SK-N-SH treated with all-trans-retinoic acid at 6 μM for 48 hours (cell line): ENCODE results near the gene EEA1.

Source experiments
- ATAC-seq: fragments of 200-7000 bp; cut with Tn5 transposase; 3 replicates; pipeline ENCODE4 v1.9.1; 2020; ENCODE audit warnings: mild to moderate bottlenecking, moderate library complexity
- ARNTL ChIP-seq: fragments of 450-650 bp; formaldehyde crosslinking; IDR thresholded peaks from 2 replicates; pipeline ENCODE4 v1.5.0; 2020; ENCODE audit warnings: low read depth, mild to moderate bottlenecking, moderate library complexity, borderline replicate concordance
- BACH2 ChIP-seq: fragments of 250-450 bp; sonication (Bioruptor Pico); IDR thresholded peaks from 2 replicates; pipeline ENCODE4 v1.9.0; 2021; ENCODE audit warnings: mild to moderate bottlenecking, borderline replicate concordance
- CSDC2 ChIP-seq: fragments of 250-450 bp; sonication (Bioruptor Pico); IDR thresholded peaks from 2 replicates; pipeline ENCODE4 v1.5.0; 2020; ENCODE audit warnings: mild to moderate bottlenecking, moderate library complexity
- ESRRG ChIP-seq: fragments of 250-450 bp; sonication (Bioruptor Pico); IDR thresholded peaks from 2 replicates; pipeline ENCODE4 v1.6.1; 2021; ENCODE audit warnings: mild to moderate bottlenecking
- GLIS3 ChIP-seq: fragments of 250-450 bp; sonication (Bioruptor Pico); IDR thresholded peaks from 2 replicates; pipeline ENCODE4 v1.5.0; 2020; ENCODE audit warnings: mild to moderate bottlenecking, moderate library complexity
- OSR1 ChIP-seq: fragments of 250-450 bp; sonication (Bioruptor Pico); IDR thresholded peaks from 2 replicates; pipeline ENCODE4 v1.8.0; 2022; ENCODE audit warnings: moderate library complexity, mild to moderate bottlenecking, inconsistent platforms
- PPARA ChIP-seq: fragments of 250-450 bp; sonication (Bioruptor Pico); IDR thresholded peaks from 2 replicates; pipeline ENCODE4 v1.5.0; 2020; ENCODE audit warnings: mild to moderate bottlenecking, borderline replicate concordance
- SNAI2 ChIP-seq: fragments of 250-450 bp; sonication (Bioruptor Pico); IDR thresholded peaks from 2 replicates; pipeline ENCODE4 v1.5.0; 2020; ENCODE audit warnings: mild to moderate bottlenecking, moderate library complexity
- TCF4 ChIP-seq: fragments of 250-450 bp; sonication (Bioruptor Pico); IDR thresholded peaks from 2 replicates; pipeline ENCODE4 v1.8.0; 2021; ENCODE audit warnings: mild to moderate bottlenecking, moderate library complexity, borderline replicate concordance
- TOX ChIP-seq: fragments of 250-450 bp; sonication (Bioruptor Pico); IDR thresholded peaks from 2 replicates; pipeline ENCODE4 v1.8.0; 2021; ENCODE audit warnings: mild to moderate bottlenecking, moderate library complexity, borderline replicate concordance
- ZC3H10 ChIP-seq: fragments of 250-450 bp; sonication (Bioruptor Pico); IDR thresholded peaks from 2 replicates; pipeline ENCODE4 v1.5.1; 2021; ENCODE audit warnings: mild to moderate bottlenecking, moderate library complexity
- ZFP3 ChIP-seq: fragments of 250-450 bp; sonication (Bioruptor Pico); IDR thresholded peaks from 2 replicates; pipeline ENCODE4 v1.5.0; 2020; ENCODE audit warnings: mild to moderate bottlenecking, moderate library complexity
- ZNF70 ChIP-seq: fragments of 450-650 bp; formaldehyde crosslinking; IDR thresholded peaks from 2 replicates; pipeline ENCODE4 v1.5.0; 2020; ENCODE audit warnings: mild to moderate bottlenecking, moderate library complexity
- TF ChIP-seq, protein P1 (sequence below): fragments of 250-450 bp; sonication (Bioruptor Pico); IDR thresholded peaks from 2 replicates; pipeline ENCODE4 v1.8.0; 2021; ENCODE audit warnings: low read depth, mild to moderate bottlenecking, moderate library complexity, borderline replicate concordance
- TF ChIP-seq, protein P2 (sequence below): fragments of 250-450 bp; sonication (Bioruptor Pico); IDR thresholded peaks from 2 replicates; pipeline ENCODE4 v1.8.0; 2020; ENCODE audit warnings: mild to moderate bottlenecking, moderate library complexity, borderline replicate concordance
- TF ChIP-seq, protein P3 (sequence below): fragments of 250-450 bp; sonication (Bioruptor Pico); IDR thresholded peaks from 2 replicates; pipeline ENCODE4 v1.5.0; 2020; ENCODE audit warnings: mild to moderate bottlenecking, moderate library complexity
- TF ChIP-seq, protein P4 (sequence below): fragments of 250-450 bp; sonication (Bioruptor Pico); IDR thresholded peaks from 2 replicates; pipeline ENCODE4 v1.5.1; 2020; ENCODE audit warnings: low read depth, mild to moderate bottlenecking, moderate library complexity

EEA1 gene

DNA sequence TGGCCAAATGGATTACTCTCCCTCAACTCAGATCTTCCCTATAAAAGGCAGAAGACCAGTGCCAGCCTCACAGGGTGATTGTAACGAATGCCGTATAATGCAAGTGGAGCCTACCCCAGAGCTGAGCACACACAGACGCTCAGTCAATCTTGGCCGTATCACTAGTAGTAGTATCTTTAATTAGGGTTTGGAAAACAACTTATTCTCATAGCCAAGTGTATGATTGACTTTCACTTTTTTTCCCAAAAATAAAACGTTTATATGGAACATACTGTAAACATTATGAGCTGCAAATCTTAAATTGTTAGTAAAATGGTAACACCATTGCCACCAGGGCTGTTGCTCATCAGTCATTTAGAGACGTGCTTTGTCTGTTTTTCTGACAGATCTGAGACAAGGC, 195.9 kb downstream of the EEA1 start:
- ATAC-seq = no peak
- TF ChIP-seq, protein P1, sequence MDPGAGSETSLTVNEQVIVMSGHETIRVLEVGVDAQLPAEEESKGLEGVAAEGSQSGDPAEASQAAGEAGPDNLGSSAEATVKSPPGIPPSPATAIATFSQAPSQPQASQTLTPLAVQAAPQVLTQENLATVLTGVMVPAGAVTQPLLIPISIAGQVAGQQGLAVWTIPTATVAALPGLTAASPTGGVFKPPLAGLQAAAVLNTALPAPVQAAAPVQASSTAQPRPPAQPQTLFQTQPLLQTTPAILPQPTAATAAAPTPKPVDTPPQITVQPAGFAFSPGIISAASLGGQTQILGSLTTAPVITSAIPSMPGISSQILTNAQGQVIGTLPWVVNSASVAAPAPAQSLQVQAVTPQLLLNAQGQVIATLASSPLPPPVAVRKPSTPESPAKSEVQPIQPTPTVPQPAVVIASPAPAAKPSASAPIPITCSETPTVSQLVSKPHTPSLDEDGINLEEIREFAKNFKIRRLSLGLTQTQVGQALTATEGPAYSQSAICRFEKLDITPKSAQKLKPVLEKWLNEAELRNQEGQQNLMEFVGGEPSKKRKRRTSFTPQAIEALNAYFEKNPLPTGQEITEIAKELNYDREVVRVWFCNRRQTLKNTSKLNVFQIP (CRISPR knock-in tag) = no peak
- TF ChIP-seq BACH2 (CRISPR knock-in tag) (no peak), TCF4 (CRISPR knock-in tag) (no peak), OSR1 (CRISPR knock-in tag) (no peak), GLIS3 (no peak)
- TF ChIP-seq, protein P2, sequence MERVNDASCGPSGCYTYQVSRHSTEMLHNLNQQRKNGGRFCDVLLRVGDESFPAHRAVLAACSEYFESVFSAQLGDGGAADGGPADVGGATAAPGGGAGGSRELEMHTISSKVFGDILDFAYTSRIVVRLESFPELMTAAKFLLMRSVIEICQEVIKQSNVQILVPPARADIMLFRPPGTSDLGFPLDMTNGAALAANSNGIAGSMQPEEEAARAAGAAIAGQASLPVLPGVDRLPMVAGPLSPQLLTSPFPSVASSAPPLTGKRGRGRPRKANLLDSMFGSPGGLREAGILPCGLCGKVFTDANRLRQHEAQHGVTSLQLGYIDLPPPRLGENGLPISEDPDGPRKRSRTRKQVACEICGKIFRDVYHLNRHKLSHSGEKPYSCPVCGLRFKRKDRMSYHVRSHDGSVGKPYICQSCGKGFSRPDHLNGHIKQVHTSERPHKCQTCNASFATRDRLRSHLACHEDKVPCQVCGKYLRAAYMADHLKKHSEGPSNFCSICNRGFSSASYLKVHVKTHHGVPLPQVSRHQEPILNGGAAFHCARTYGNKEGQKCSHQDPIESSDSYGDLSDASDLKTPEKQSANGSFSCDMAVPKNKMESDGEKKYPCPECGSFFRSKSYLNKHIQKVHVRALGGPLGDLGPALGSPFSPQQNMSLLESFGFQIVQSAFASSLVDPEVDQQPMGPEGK (CRISPR knock-in tag) = no peak
- TF ChIP-seq, protein P3, sequence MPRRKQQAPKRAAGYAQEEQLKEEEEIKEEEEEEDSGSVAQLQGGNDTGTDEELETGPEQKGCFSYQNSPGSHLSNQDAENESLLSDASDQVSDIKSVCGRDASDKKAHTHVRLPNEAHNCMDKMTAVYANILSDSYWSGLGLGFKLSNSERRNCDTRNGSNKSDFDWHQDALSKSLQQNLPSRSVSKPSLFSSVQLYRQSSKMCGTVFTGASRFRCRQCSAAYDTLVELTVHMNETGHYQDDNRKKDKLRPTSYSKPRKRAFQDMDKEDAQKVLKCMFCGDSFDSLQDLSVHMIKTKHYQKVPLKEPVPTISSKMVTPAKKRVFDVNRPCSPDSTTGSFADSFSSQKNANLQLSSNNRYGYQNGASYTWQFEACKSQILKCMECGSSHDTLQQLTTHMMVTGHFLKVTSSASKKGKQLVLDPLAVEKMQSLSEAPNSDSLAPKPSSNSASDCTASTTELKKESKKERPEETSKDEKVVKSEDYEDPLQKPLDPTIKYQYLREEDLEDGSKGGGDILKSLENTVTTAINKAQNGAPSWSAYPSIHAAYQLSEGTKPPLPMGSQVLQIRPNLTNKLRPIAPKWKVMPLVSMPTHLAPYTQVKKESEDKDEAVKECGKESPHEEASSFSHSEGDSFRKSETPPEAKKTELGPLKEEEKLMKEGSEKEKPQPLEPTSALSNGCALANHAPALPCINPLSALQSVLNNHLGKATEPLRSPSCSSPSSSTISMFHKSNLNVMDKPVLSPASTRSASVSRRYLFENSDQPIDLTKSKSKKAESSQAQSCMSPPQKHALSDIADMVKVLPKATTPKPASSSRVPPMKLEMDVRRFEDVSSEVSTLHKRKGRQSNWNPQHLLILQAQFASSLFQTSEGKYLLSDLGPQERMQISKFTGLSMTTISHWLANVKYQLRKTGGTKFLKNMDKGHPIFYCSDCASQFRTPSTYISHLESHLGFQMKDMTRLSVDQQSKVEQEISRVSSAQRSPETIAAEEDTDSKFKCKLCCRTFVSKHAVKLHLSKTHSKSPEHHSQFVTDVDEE (CRISPR knock-in tag) = no peak
- TF ChIP-seq, all 23 proteins: peak for 0

DNA sequence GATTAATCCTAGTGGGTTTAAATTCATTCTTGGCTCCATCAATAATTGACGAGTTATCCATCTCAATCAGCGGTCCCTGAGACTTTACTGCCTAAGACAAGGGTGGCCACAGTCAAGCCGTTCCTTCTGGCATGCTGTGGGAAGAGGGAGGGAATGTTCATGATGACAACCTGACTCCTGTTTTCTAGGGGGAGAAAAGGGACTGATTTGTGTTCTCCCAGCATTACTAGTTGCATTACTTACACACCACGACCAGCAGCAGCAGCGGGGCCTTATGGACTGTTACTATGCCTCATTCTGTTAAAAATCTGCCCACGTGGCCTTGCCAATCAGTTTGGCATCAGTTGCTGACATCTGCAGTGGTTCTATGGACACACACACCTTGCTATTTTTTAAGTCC, 196.4 kb downstream of the EEA1 start:
- TF ChIP-seq BACH2 (CRISPR knock-in tag) = no peak
- TF ChIP-seq, protein P3 (CRISPR knock-in tag) = no peak
- TF ChIP-seq ESRRG (CRISPR knock-in tag) = no peak
- no peak for TF ChIP-seq ARNTL (CRISPR knock-in tag)
- TF ChIP-seq CSDC2 (CRISPR knock-in tag) = no peak
- no peak for TF ChIP-seq ZFP3 (CRISPR knock-in tag)
- no peak for TF ChIP-seq TCF4 (CRISPR knock-in tag)
- TF ChIP-seq, protein P1 (CRISPR knock-in tag) = no peak
- no peak for TF ChIP-seq TOX (CRISPR knock-in tag)
- TF ChIP-seq OSR1 (CRISPR knock-in tag) = no peak
- no peak for TF ChIP-seq PPARA (CRISPR knock-in tag)
- no peak for TF ChIP-seq GLIS3
- TF ChIP-seq ZC3H10 = no peak
- TF ChIP-seq ZNF70 (CRISPR knock-in tag) = no peak
- TF ChIP-seq, protein P4, sequence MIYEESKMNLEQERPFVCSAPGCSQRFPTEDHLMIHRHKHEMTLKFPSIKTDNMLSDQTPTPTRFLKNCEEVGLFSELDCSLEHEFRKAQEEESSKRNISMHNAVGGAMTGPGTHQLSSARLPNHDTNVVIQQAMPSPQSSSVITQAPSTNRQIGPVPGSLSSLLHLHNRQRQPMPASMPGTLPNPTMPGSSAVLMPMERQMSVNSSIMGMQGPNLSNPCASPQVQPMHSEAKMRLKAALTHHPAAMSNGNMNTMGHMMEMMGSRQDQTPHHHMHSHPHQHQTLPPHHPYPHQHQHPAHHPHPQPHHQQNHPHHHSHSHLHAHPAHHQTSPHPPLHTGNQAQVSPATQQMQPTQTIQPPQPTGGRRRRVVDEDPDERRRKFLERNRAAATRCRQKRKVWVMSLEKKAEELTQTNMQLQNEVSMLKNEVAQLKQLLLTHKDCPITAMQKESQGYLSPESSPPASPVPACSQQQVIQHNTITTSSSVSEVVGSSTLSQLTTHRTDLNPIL (CRISPR knock-in tag) = no peak
- TF ChIP-seq SNAI2 = no peak
- no peak for ATAC-seq

DNA sequence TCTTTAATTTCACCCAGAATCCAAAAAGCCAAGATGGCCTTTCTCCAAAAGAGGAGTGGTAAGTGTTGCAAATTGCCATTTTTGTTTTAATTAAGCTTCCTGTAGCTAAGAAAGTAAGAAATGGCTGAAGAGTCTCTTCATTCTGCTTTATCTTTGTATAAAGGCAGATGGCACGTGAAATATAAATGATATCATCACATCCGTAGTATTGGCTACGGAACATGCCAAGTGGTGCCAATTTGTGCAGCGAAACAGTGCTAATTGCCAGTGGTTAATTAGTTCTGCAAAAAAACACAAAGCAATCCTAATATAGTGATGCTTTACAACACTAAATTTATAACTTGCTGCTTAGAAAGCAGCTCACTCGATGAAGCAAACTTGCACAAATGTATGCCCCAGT, 196.9 kb downstream of the EEA1 start:
- ATAC-seq = no peak
- no peak for TF ChIP-seq CSDC2 (CRISPR knock-in tag)
- no peak for TF ChIP-seq ZC3H10
- no peak for TF ChIP-seq GLIS3
- TF ChIP-seq, protein P2 (CRISPR knock-in tag) = no peak
